T-cell (primary cell): ENCODE results near the gene UBQLN4. TPM values are rescaled to one million over a fixed set of nuclear protein-coding genes. Genes with fewer than 3 reads are reported as not detected.
A peak's percentile ranks its signal among the peaks of the same experiment; 100 is the strongest.

Experiments
- ATAC-seq, 4 experiments: fragments of 200-7000 bp in 3 of 4; fragments of 150-1000 bp in 1 of 4; cut with Tn5 transposase; replicated peaks in 1 of 4; 1 replicate in 3 of 4; 2 replicates in 1 of 4; pipeline ENCODE4 v1.10.0; 2021; ENCODE audit warnings: moderate library complexity in 3 of 4, mild to moderate bottlenecking in 2 of 4, moderate number of reproducible peaks in 1 of 4
- CTCF ChIA-PET, 2 donors: fragments of 300-600 bp; sonication (Branson Sonifier 250); formaldehyde crosslinking; loops; one replicate each; lab custom pipeline; 2022; ENCODE audit warnings: antibody characterized with exemption in 2 of 2; lab: Charles Lee
- POLR2A ChIA-PET, 2 donors: fragments of 300-600 bp; sonication (Branson Sonifier 250); formaldehyde crosslinking; loops; one replicate each; lab custom pipeline; 2022; ENCODE audit warnings: antibody characterized with exemption in 2 of 2; lab: Charles Lee
- DNase-seq, 35 experiments: peaks; one replicate each; pipeline versions ENCODE4 v3.0.0 to v3.0.0-alpha.2; 2013 to 2023
- H3K27ac ChIP-seq: one replicate; pipeline ENCODE4 v1.5.1; 2013; ENCODE audit warnings: low read length
- H3K27me3 ChIP-seq, 2 experiments: replicated peaks in 1 of 2; 1 replicate in 1 of 2; 2 replicates in 1 of 2; pipeline versions ENCODE4 v1.6.1 to v1.7.0; 2013; ENCODE audit warnings: low read length in 1 of 2, mixed read lengths in 1 of 2; ENCODE audit not compliant: control insufficient read depth in 2 of 2, insufficient read depth in 2 of 2; ENCODE audit errors: extremely low read depth in 1 of 2
- H3K36me3 ChIP-seq, 2 donors: 1 replicate in 1 of 2; 2 replicates in 1 of 2; pipeline versions ENCODE4 v1.6.1 to v1.7.0; 2013; ENCODE audit warnings: low read length in 1 of 2; ENCODE audit not compliant: control insufficient read depth in 2 of 2, insufficient read depth in 1 of 2; ENCODE audit errors: extremely low read depth in 1 of 2
- H3K4me1 ChIP-seq, 2 experiments: 1 replicate in 1 of 2; 2 replicates in 1 of 2; pipeline versions ENCODE4 v1.6.1 to v1.7.0; 2013; ENCODE audit warnings: low read length in 2 of 2, mixed read lengths in 1 of 2; ENCODE audit not compliant: insufficient read depth in 2 of 2, control insufficient read depth in 1 of 2; ENCODE audit errors: extremely low read depth in 1 of 2
- H3K4me3 ChIP-seq, 2 donors: 1 replicate in 1 of 2; 2 replicates in 1 of 2; pipeline versions ENCODE4 v1.5.1 to v1.7.0; 2013; ENCODE audit warnings: mild to moderate bottlenecking in 2 of 2, low read length in 1 of 2, moderate library complexity in 1 of 2; ENCODE audit not compliant: control insufficient read depth in 1 of 2; ENCODE audit errors: extremely low read depth in 1 of 2
- H3K9me3 ChIP-seq: 2 replicates; pipeline ENCODE4 v1.7.0; 2013
- H3K27ac Mint-ChIP-seq, 2 donors: one replicate each; pipeline ENCODE4 v1.8.0; 2020 to 2021; ENCODE audit warnings: mild to moderate bottlenecking in 2 of 2, mixed read lengths in 2 of 2
- H3K27me3 Mint-ChIP-seq, 2 donors: one replicate each; pipeline ENCODE4 v1.8.0; 2021 to 2022; ENCODE audit warnings: mixed read lengths in 2 of 2
- H3K36me3 Mint-ChIP-seq: one replicate; pipeline ENCODE4 v1.8.0; 2021; ENCODE audit warnings: mixed read lengths
- H3K4me1 Mint-ChIP-seq, 3 donors: one replicate each; pipeline ENCODE4 v1.8.0; 2020 to 2022; ENCODE audit warnings: mixed read lengths in 3 of 3, mild to moderate bottlenecking in 1 of 3
- H3K4me3 Mint-ChIP-seq, 3 donors: one replicate each; pipeline ENCODE4 v1.8.0; 2020 to 2022; ENCODE audit warnings: mild to moderate bottlenecking in 3 of 3, mixed read lengths in 3 of 3, moderate library complexity in 3 of 3
- H3K9me3 Mint-ChIP-seq, 3 donors: one replicate each; pipeline ENCODE4 v1.8.0; 2020 to 2022; ENCODE audit warnings: mixed read lengths in 3 of 3
- WGBS: methylation state at CpG from one replicate; pipeline ENCODE4 v1.1.5; 2013; ENCODE audit warnings: missing lambda C conversion rate; ENCODE audit not compliant: insufficient coverage; 5-methylcytosine and 5-hydroxymethylcytosine counted together
- total RNA-seq, 35 experiments: library from RNA in 6 of 35; stranded (reverse) in 6 of 35; fragments of 120-200 nt in 1 of 35; gene quantifications; one replicate each; pipeline versions ENCODE4 v1.2.1 to v1.2.4 and lab custom pipeline; 2013 to 2026

The UBQLN4 gene
- total RNA-seq, 5 donors from 2014 or later (not counting 1 experiment from before 2014, with no cell fraction given), result 21.9 to 39.6 (median 37.9) TPM

- no peaks in the 10 kb centered on the region for H3K36me3 Mint-ChIP-seq
- H3K9me3 Mint-ChIP-seq, result no peaks in the 10 kb centered on the region
- H3K4me3 Mint-ChIP-seq, result peak overlapping the region in 2 of 3 donors; percentile 38 to 51
- Histone ChIP-seq H3K9me3 (no peaks in the 10 kb centered on the region), H3K36me3 (no peaks in the 10 kb centered on the region), H3K27ac (no peak overlapping the region), H3K4me1 (peaks cover 2 to 30% of the 10 kb centered on the region in 2 experiments), H3K4me3 (no peak overlapping the region), H3K27me3 (peaks cover 0 to 53% of the 10 kb centered on the region in 2 experiments)
- no peak for DNase-seq
- H3K4me1 Mint-ChIP-seq, result peaks cover 0 to 18% (median 7%) of the 10 kb centered on the region in 3 donors
- ChIA-PET CTCF (no interaction called here), POLR2A (no interaction called here)
- H3K27me3 Mint-ChIP-seq, result peaks cover 3 to 21% of the 10 kb centered on the region in 2 donors
- WGBS, result 89% methylated on average over 3 of the region's 5 CpGs
- ATAC-seq, result no peak
- H3K27ac Mint-ChIP-seq, result no peak overlapping the region
Measured at GRCh38 chr1:156079762-156080161, 26.2 kb upstream of the UBQLN4 start.

- no peaks in the 10 kb centered on the region for H3K9me3 ChIP-seq
- H3K4me3 ChIP-seq, result no peak overlapping the region
- Mint-ChIP-seq H3K27ac (no peak overlapping the region), H3K36me3 (no peaks in the 10 kb centered on the region), H3K4me3 (no peak overlapping the region), H3K9me3 (no peaks in the 10 kb centered on the region), H3K27me3 (peaks cover 0 to 15% of the 10 kb centered on the region in 2 donors), H3K4me1 (peaks cover 0 to 16% (median 7%) of the 10 kb centered on the region in 3 donors)
- no peak overlapping the region for H3K27ac ChIP-seq
- H3K4me1 ChIP-seq, result peaks cover 2 to 30% of the 10 kb centered on the region in 2 experiments
- no peak for ATAC-seq
- H3K36me3 ChIP-seq, result no peaks in the 10 kb centered on the region
- POLR2A ChIA-PET, result no interaction called here
- CTCF ChIA-PET, result no interaction called here
- peaks cover 0 to 47% of the 10 kb centered on the region in 2 experiments for H3K27me3 ChIP-seq
- 95% methylated on average over 2 of the region's 5 CpGs for WGBS
- no peak for DNase-seq
Measured at GRCh38 chr1:156078728-156079127, 25.1 kb upstream of the UBQLN4 start.

- Mint-ChIP-seq H3K27me3 (peaks cover 0 to 7% of the 10 kb centered on the region in 2 donors), H3K9me3 (no peaks in the 10 kb centered on the region), H3K36me3 (no peaks in the 10 kb centered on the region), H3K27ac (no peak overlapping the region), H3K4me1 (peaks cover 0 to 9% (median 2%) of the 10 kb centered on the region in 3 donors), H3K4me3 (no peak overlapping the region)
- WGBS, result 92% methylated on average over 11 of the region's 19 CpGs
- Histone ChIP-seq H3K9me3 (no peaks in the 10 kb centered on the region), H3K36me3 (no peaks in the 10 kb centered on the region), H3K4me3 (no peak overlapping the region), H3K27me3 (peaks cover 0 to 37% of the 10 kb centered on the region in 2 experiments), H3K4me1 (peaks cover 0 to 19% of the 10 kb centered on the region in 2 experiments), H3K27ac (no peak overlapping the region)
- ATAC-seq (no peak), DNase-seq (no peak)
- CTCF ChIA-PET, result no interaction called here
- POLR2A ChIA-PET, result no interaction called here
Measured at GRCh38 chr1:156077430-156077760, 23.8 kb upstream of the UBQLN4 start.

- Histone ChIP-seq H3K27me3 (peaks cover 0 to 33% of the 10 kb centered on the region in 2 experiments), H3K4me3 (no peak overlapping the region), H3K4me1 (peaks cover 0 to 14% of the 10 kb centered on the region in 2 experiments), H3K9me3 (no peaks in the 10 kb centered on the region), H3K27ac (no peak overlapping the region), H3K36me3 (no peaks in the 10 kb centered on the region)
- WGBS, result 75% methylated on average over 54 of the region's 73 CpGs
- DNase-seq, result peak in 1 of 35 experiments; percentile 23
- Mint-ChIP-seq H3K4me1 (peaks cover 0 to 8% (median 2%) of the 10 kb centered on the region in 3 donors), H3K9me3 (no peaks in the 10 kb centered on the region), H3K36me3 (no peaks in the 10 kb centered on the region), H3K4me3 (peak overlapping the region in 1 of 3 donors; percentile 46), H3K27me3 (peaks cover 0 to 7% of the 10 kb centered on the region in 2 donors), H3K27ac (peak overlapping the region in 1 of 2 donors; percentile 6)
- ChIA-PET CTCF (no interaction called here), POLR2A (no interaction called here)
- peak; percentile 28 to 65 (median 42) for ATAC-seq
Measured at GRCh38 chr1:156076609-156077429, 23.2 kb upstream of the UBQLN4 start.

GRCh38 chr1:156075775-156076204, 22.2 kb upstream of the UBQLN4 start:
- no peaks in the 10 kb centered on the region for H3K36me3 ChIP-seq
- H3K27ac ChIP-seq, result no peak overlapping the region
- CTCF ChIA-PET, result no interaction called here
- H3K9me3 ChIP-seq, result no peaks in the 10 kb centered on the region
- no peaks in the 10 kb centered on the region for H3K36me3 Mint-ChIP-seq
- no peak for ATAC-seq
- no peak overlapping the region for H3K4me3 ChIP-seq
- H3K4me3 Mint-ChIP-seq, result no peak overlapping the region
- DNase-seq, result no peak
- peaks cover 0 to 7% of the 10 kb centered on the region in 2 donors for H3K27me3 Mint-ChIP-seq
- H3K27me3 ChIP-seq, result peaks cover 0 to 24% of the 10 kb centered on the region in 2 experiments
- no peak overlapping the region for H3K27ac Mint-ChIP-seq
- H3K9me3 Mint-ChIP-seq, result no peaks in the 10 kb centered on the region
- H3K4me1 Mint-ChIP-seq, result peaks cover 0 to 3% (median 2%) of the 10 kb centered on the region in 3 donors
- peaks cover 0 to 6% of the 10 kb centered on the region in 2 experiments for H3K4me1 ChIP-seq
- WGBS, result 80% methylated on average over 1 of the region's 4 CpGs
- POLR2A ChIA-PET, result no interaction called here

- Histone ChIP-seq H3K36me3 (no peaks in the 10 kb centered on the region), H3K4me1 (peaks cover 0 to 6% of the 10 kb centered on the region in 2 experiments), H3K27ac (no peak overlapping the region), H3K9me3 (no peaks in the 10 kb centered on the region), H3K27me3 (peaks cover 0 to 21% of the 10 kb centered on the region in 2 experiments), H3K4me3 (no peak overlapping the region)
- ATAC-seq (no peak), DNase-seq (no peak)
- no peaks in the 10 kb centered on the region for H3K36me3 Mint-ChIP-seq
- peaks cover 0 to 7% of the 10 kb centered on the region in 2 donors for H3K27me3 Mint-ChIP-seq
- no CpG with 5 or more reads among the region's 3 CpGs for WGBS
- no peak overlapping the region for H3K4me3 Mint-ChIP-seq
- ChIA-PET CTCF (no interaction called here), POLR2A (no interaction called here)
- H3K27ac Mint-ChIP-seq, result no peak overlapping the region
- H3K4me1 Mint-ChIP-seq, result peaks cover 0 to 3% (median 2%) of the 10 kb centered on the region in 3 donors
- H3K9me3 Mint-ChIP-seq, result no peaks in the 10 kb centered on the region
Measured at GRCh38 chr1:156075162-156075561, 21.6 kb upstream of the UBQLN4 start.
